ENCODE data around the gene C1QTNF8.
A peak's percentile ranks its signal among the peaks of the same experiment; 100 is the strongest.

Gene C1QTNF8

GRCh38 chr16:1089822-1090619 lies 6.0 kb downstream of the C1QTNF8 start:
- peak; percentile 32 for TF ChIP-seq CTCF (conservative IDR thresholded peaks at IDR 0.05)
- peak overlapping the region; percentile 98 for H3K27ac ChIP-seq

GRCh38 chr16:1089439-1089821 lies 6.6 kb downstream of the C1QTNF8 start:
- peak overlapping the region; percentile 98 for H3K27ac ChIP-seq
- TF ChIP-seq CTCF (conservative IDR thresholded peaks at IDR 0.05) = no peak

- H3K27ac ChIP-seq = peak overlapping the region; percentile 98
- no peak for TF ChIP-seq CTCF (conservative IDR thresholded peaks at IDR 0.05)
Measured at GRCh38 chr16:1088295-1089170, 7.5 kb downstream of the C1QTNF8 start.

GRCh38 chr16:1086443-1086842 lies 9.6 kb downstream of the C1QTNF8 start:
- peak overlapping the region; percentile 98; the same call in 1 of the 2 replicates for H3K27ac ChIP-seq

GRCh38 chr16:1084971-1085370 lies 11.1 kb downstream of the C1QTNF8 start:
- TF ChIP-seq CTCF (conservative IDR thresholded peaks at IDR 0.05) = no peak
- peak overlapping the region; percentile 96 for H3K27ac ChIP-seq

GRCh38 chr16:1082952-1083675 lies 12.9 kb downstream of the C1QTNF8 start:
- TF ChIP-seq CTCF (conservative IDR thresholded peaks at IDR 0.05) = no peak
- H3K27ac ChIP-seq = peak overlapping the region; percentile 96

- no peak for TF ChIP-seq CTCF (conservative IDR thresholded peaks at IDR 0.05)
- peak overlapping the region; percentile 96 for H3K27ac ChIP-seq
Measured at GRCh38 chr16:1082266-1082951, 13.6 kb downstream of the C1QTNF8 start.

Measured in VCaP (cell line).